HG02623 (cell line): ENCODE measurements around the gene ZC3H13.

Source experiments
- ATAC-seq: cut with Tn5 transposase; IDR thresholded peaks from one replicate; pipeline ENCODE4 v1.9.1; 2021; ENCODE audit warnings: moderate library complexity; ENCODE audit not compliant: unreplicated experiment

Gene ZC3H13

GRCh38 chr13:46062185-46062584, 9.6 kb upstream of the ZC3H13 start:
- no peak for ATAC-seq

- no peak for ATAC-seq
Measured at GRCh38 chr13:46059405-46059804, 6.9 kb upstream of the ZC3H13 start.

GRCh38 chr13:46058268-46058667, 5.7 kb upstream of the ZC3H13 start:
- ATAC-seq: no peak

GRCh38 chr13:46057256-46058015, 4.9 kb upstream of the ZC3H13 start:
- ATAC-seq: no peak

GRCh38 chr13:46053162-46054012, 841 bp upstream of the ZC3H13 start:
- no peak for ATAC-seq

- no peak for ATAC-seq
Measured at GRCh38 chr13:46051968-46052318, 603 bp downstream of the ZC3H13 start.

GRCh38 chr13:46050771-46051170, 1.8 kb downstream of the ZC3H13 start:
- ATAC-seq: no peak

- no peak for ATAC-seq
Measured at GRCh38 chr13:46045424-46045823, 7.1 kb downstream of the ZC3H13 start.

GRCh38 chr13:46043647-46044046, 8.9 kb downstream of the ZC3H13 start:
- no peak for ATAC-seq

- no peak for ATAC-seq
Measured at GRCh38 chr13:46041419-46041839, 11.1 kb downstream of the ZC3H13 start.

GRCh38 chr13:46040763-46041162, 11.8 kb downstream of the ZC3H13 start:
- ATAC-seq: no peak

GRCh38 chr13:46039411-46040182, 12.9 kb downstream of the ZC3H13 start:
- ATAC-seq: no peak

GRCh38 chr13:46038296-46038695, 14.2 kb downstream of the ZC3H13 start:
- no peak for ATAC-seq

- no peak for ATAC-seq
Measured at GRCh38 chr13:46035066-46035465, 17.5 kb downstream of the ZC3H13 start.

- no peak for ATAC-seq
Measured at GRCh38 chr13:46032341-46032740, 20.2 kb downstream of the ZC3H13 start.

GRCh38 chr13:46031581-46032263, 20.8 kb downstream of the ZC3H13 start:
- no peak for ATAC-seq

- ATAC-seq: no peak
Measured at GRCh38 chr13:46025157-46025556, 27.4 kb downstream of the ZC3H13 start.

GRCh38 chr13:46022481-46022880, 30.1 kb downstream of the ZC3H13 start:
- ATAC-seq: no peak

- ATAC-seq: no peak
Measured at GRCh38 chr13:46016216-46016615, 36.3 kb downstream of the ZC3H13 start.

- no peak for ATAC-seq
Measured at GRCh38 chr13:46015366-46015765, 37.2 kb downstream of the ZC3H13 start.

GRCh38 chr13:46012404-46012803, 40.1 kb downstream of the ZC3H13 start:
- ATAC-seq: no peak
